GM12878 (cell line): Measurements from ENCODE around the gene PPP1R12B. TPM values are rescaled to one million over a fixed set of nuclear protein-coding genes. Genes with fewer than 3 reads are reported as not detected.

Source experiments
- ATAC-seq: fragments of 200-7000 bp; cut with Tn5 transposase; 3 replicates; pipeline ENCODE4 v1.9.1; 2020; ENCODE audit warnings: mild to moderate bottlenecking, moderate library complexity
- BruUV-seq: library from RNA; stranded (reverse); fragments of 400-500 nt; replicated peaks from 2 replicates; lab custom pipeline; 2021; lab: Mats Ljungman, UMichigan
- CTCF ChIA-PET: fragments of 300-600 bp; sonication (Branson Sonifier 250); formaldehyde crosslinking; extraction: SDS; loops from one replicate; lab custom pipeline; 2021; ENCODE audit warnings: inconsistent platforms; lab: Yijun Ruan, JAX
- POLR2A ChIA-PET: fragments of 350-600 bp; formaldehyde crosslinking; extraction: SDS; loops from one replicate; lab custom pipeline; 2021; ENCODE audit warnings: inconsistent platforms; lab: Charles Lee
- RAD21 ChIA-PET: fragments of 300-600 bp; sonication (Branson Sonifier 250); formaldehyde crosslinking; loops from one replicate; lab custom pipeline; 2023; ENCODE audit warnings: antibody characterized with exemption; ENCODE audit not compliant: unreplicated experiment; lab: Charles Lee
- SMC1A ChIA-PET: fragments of 300-600 bp; sonication (Branson Sonifier 250); formaldehyde crosslinking; loops from one replicate; lab custom pipeline; 2023; ENCODE audit not compliant: unreplicated experiment, uncharacterized antibody; lab: Charles Lee
- DNase-seq: peaks from one replicate; pipeline ENCODE4 v3.0.0-alpha.2; 2011; ENCODE audit warnings: low read depth, low spot score
- FAIRE-seq: peaks from 3 replicates; lab custom pipeline; 2011; peaks lifted over from hg19 to GRCh38; lab: Jason Lieb, UNC
- H2AFZ ChIP-seq: 2 replicates; pipeline ENCODE4 v1.6.0; 2011; ENCODE audit warnings: low read depth, low read length, control low read depth; ENCODE audit not compliant: control insufficient read depth
- H3K27ac ChIP-seq: 2 replicates; pipeline ENCODE4 v1.5.1; 2011; ENCODE audit warnings: control low read depth; ENCODE audit not compliant: control insufficient read depth, insufficient read depth
- H3K27me3 ChIP-seq, 2 experiments: replicated peaks in 1 of 2; 2 replicates each; pipeline versions ENCODE4 v1.6.0 to v1.6.1; 2011; ENCODE audit warnings: low read length in 1 of 2; ENCODE audit not compliant: control insufficient read depth in 2 of 2, insufficient read depth in 2 of 2
- H3K36me3 ChIP-seq, 2 experiments: 2 replicates each; pipeline ENCODE4 v1.5.1; 2011; ENCODE audit warnings: low read length in 1 of 2; ENCODE audit not compliant: control insufficient read depth in 2 of 2, insufficient read depth in 2 of 2
- H3K4me1 ChIP-seq: 2 replicates; pipeline ENCODE4 v1.6.1; 2011; ENCODE audit warnings: mild to moderate bottlenecking, low read length, moderate library complexity, mixed read lengths; ENCODE audit not compliant: control insufficient read depth, insufficient read depth
- H3K4me2 ChIP-seq: 2 replicates; pipeline ENCODE4 v1.6.0; 2011; ENCODE audit warnings: control low read depth; ENCODE audit not compliant: control insufficient read depth, insufficient read depth
- H3K4me3 ChIP-seq: fragments of 200-600 bp; sonication (generic); 2 replicates; pipeline ENCODE4 v1.5.1; 2016
- H3K79me2 ChIP-seq: 2 replicates; pipeline ENCODE4 v1.6.0; 2011; ENCODE audit warnings: low read length; ENCODE audit not compliant: control insufficient read depth, insufficient read depth
- H3K9ac ChIP-seq: 2 replicates; pipeline ENCODE4 v1.8.0; 2011; ENCODE audit warnings: low read length, control low read depth, mixed read lengths; ENCODE audit not compliant: control insufficient read depth, insufficient read depth
- H3K9me3 ChIP-seq: replicated peaks from 3 replicates; pipeline ENCODE4 v1.5.1; 2011; ENCODE audit warnings: mild to moderate bottlenecking, low read length; ENCODE audit not compliant: control insufficient read depth, insufficient read depth
- H4K20me1 ChIP-seq: 2 replicates; pipeline ENCODE4 v1.6.0; 2011; ENCODE audit not compliant: control insufficient read depth, insufficient read depth
- FOS ChIP-seq: IDR thresholded peaks from 3 replicates; pipeline ENCODE4 v1.6.1; 2011; ENCODE audit warnings: borderline replicate concordance; ENCODE audit not compliant: insufficient read length; ENCODE audit errors: extremely low read depth
- WGBS: methylation state at CpG from one replicate; pipeline ENCODE4 v1.1.6; 2016; ENCODE audit warnings: low lambda C conversion rate; ENCODE audit not compliant: insufficient replicate concordance, insufficient coverage; ENCODE audit errors: missing lambda C conversion rate; 5-methylcytosine and 5-hydroxymethylcytosine counted together
- in situ Hi-C: fragments of 300-500 bp; cut with MboI; formaldehyde crosslinking; loops from 9 replicates; pipeline ENCODE4 v1.14.3; 2018; ENCODE audit warnings: mixed read lengths
- intact Hi-C: fragments of 100-400 bp; cut with micrococcal nuclease; formaldehyde crosslinking; loops from one replicate; pipeline ENCODE4 v1.14.2; 2022; ENCODE audit not compliant: unreplicated experiment
- polyA plus RNA-seq, 11 experiments: library from polyadenylated mRNA; depleted of rRNA in 4 of 11; unstranded in 6 of 11; stranded (reverse) in 5 of 11; fragments of >200 nt; fragmentation: Nextera tagmentation in 4 of 11; fragmentation: Illumina TruSeq in 1 of 11; extraction: Ambion mirVana in 4 of 11; extraction: Trizol in 1 of 11; gene quantifications; 1 replicate in 1 of 11; 2 replicates in 10 of 11; pipeline versions ENCODE4 v1.2.1 to v1.2.3, GENCODE V29; 2011 to 2016; ENCODE audit warnings: inconsistent platforms in 2 of 11, missing spikeins in 2 of 11, low read depth in 1 of 11
- total RNA-seq, 4 experiments: library from RNA; depleted of rRNA in 3 of 4; stranded (reverse); fragments of >200 nt in 3 of 4; fragmentation: Illumina TruSeq in 1 of 4; extraction: Trizol in 1 of 4; gene quantifications; 2 replicates each; pipeline versions ENCODE4 v1.2.1 to v1.2.3, GENCODE V29; 2013 to 2021
- TF ChIP-seq, protein P1 (sequence below): fragments of 450-650 bp; IDR thresholded peaks from 2 replicates; pipeline ENCODE4 v1.6.1; 2016; ENCODE audit warnings: mild to moderate bottlenecking, moderate library complexity, borderline replicate concordance

PPP1R12B gene
- total and polyA plus RNA-seq, 10 of the 15 experiments (the other 5 are each of a cell fraction or from before 2014, with no cell fraction given), result 0.29 to 9.4 (median 4.7) TPM

GRCh38 chr1:202302166-202302565, 46.3 kb upstream of the PPP1R12B start:
- ATAC-seq (no peak), DNase-seq (no peak), FAIRE-seq (no peak)
- intact Hi-C loops (no loop called here), in situ Hi-C loops (no loop called here)
- Histone ChIP-seq H3K4me2 (no peak overlapping the region), H3K4me3 (no peak overlapping the region), H3K79me2 (no peaks in the 10 kb centered on the region), H4K20me1 (no peaks in the 10 kb centered on the region), H3K9me3 (no peaks in the 10 kb centered on the region), H3K36me3 (no peaks in the 10 kb centered on the region), H3K27ac (no peak overlapping the region), H3K4me1 (no peaks in the 10 kb centered on the region), H3K27me3 (peaks cover 0 to 2% of the 10 kb centered on the region in 2 experiments; a peak in 2 of 4 replicates), H2AFZ (no peak overlapping the region), H3K9ac (no peak overlapping the region)
- POLR2A ChIA-PET, result no interaction called here
- BruUV-seq, result no TSS peak
- WGBS, result 61% methylated on average over 9 of the region's 9 CpGs
- RAD21 ChIA-PET, result no interaction called here
- SMC1A ChIA-PET, result interaction anchor here (1.1 kb wide), 1 partner anchor 14 kb away, joined by 3 read pairs; no protein-coding TSS in a partner anchor
- CTCF ChIA-PET, result interaction anchor here (0.8 to 2.8 kb wide), 2 partner anchors 13 to 109 kb away, joined by 3 to 21 read pairs; partner anchors contain the start of gene LGR6
- no peak for TF ChIP-seq FOS
- TF ChIP-seq, protein P1, sequence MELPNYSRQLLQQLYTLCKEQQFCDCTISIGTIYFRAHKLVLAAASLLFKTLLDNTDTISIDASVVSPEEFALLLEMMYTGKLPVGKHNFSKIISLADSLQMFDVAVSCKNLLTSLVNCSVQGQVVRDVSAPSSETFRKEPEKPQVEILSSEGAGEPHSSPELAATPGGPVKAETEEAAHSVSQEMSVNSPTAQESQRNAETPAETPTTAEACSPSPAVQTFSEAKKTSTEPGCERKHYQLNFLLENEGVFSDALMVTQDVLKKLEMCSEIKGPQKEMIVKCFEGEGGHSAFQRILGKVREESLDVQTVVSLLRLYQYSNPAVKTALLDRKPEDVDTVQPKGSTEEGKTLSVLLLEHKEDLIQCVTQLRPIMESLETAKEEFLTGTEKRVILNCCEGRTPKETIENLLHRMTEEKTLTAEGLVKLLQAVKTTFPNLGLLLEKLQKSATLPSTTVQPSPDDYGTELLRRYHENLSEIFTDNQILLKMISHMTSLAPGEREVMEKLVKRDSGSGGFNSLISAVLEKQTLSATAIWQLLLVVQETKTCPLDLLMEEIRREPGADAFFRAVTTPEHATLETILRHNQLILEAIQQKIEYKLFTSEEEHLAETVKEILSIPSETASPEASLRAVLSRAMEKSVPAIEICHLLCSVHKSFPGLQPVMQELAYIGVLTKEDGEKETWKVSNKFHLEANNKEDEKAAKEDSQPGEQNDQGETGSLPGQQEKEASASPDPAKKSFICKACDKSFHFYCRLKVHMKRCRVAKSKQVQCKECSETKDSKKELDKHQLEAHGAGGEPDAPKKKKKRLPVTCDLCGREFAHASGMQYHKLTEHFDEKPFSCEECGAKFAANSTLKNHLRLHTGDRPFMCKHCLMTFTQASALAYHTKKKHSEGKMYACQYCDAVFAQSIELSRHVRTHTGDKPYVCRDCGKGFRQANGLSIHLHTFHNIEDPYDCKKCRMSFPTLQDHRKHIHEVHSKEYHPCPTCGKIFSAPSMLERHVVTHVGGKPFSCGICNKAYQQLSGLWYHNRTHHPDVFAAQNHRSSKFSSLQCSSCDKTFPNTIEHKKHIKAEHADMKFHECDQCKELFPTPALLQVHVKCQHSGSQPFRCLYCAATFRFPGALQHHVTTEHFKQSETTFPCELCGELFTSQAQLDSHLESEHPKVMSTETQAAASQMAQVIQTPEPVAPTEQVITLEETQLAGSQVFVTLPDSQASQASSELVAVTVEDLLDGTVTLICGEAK, result no peak
